IMR-90 (cell line): ENCODE results near the gene CFP. TPM values are rescaled to one million over a fixed set of nuclear protein-coding genes. Genes with fewer than 3 reads are reported as not detected.

ENCODE experiments used
- ATAC-seq: fragments of 200-7000 bp; cut with Tn5 transposase; 2 replicates; pipeline ENCODE4 v1.9.1; 2020; ENCODE audit warnings: low read depth, mild to moderate bottlenecking, moderate library complexity
- BruUV-seq: library from RNA; stranded (reverse); fragments of 400-500 nt; replicated peaks from 2 replicates; lab custom pipeline; 2021; lab: Mats Ljungman, UMichigan
- CTCF ChIA-PET: fragments of 300-600 bp; formaldehyde crosslinking; extraction: SDS; loops from one replicate; lab custom pipeline; 2021; ENCODE audit warnings: antibody characterized with exemption; lab: Yijun Ruan, JAX
- POLR2A ChIA-PET: fragments of 300-600 bp; sonication (Branson Sonifier 250); formaldehyde crosslinking; loops from one replicate; lab custom pipeline; 2022; ENCODE audit warnings: antibody characterized with exemption; ENCODE audit not compliant: unreplicated experiment; lab: Charles Lee
- DNase-seq: peaks from one replicate; pipeline ENCODE4 v3.0.0; 2013
- H2AFZ ChIP-seq: replicated peaks from 2 replicates; pipeline ENCODE3; 2013; ENCODE audit warnings: low read length, mild to moderate bottlenecking; ENCODE audit not compliant: poor library complexity
- H2AK5ac ChIP-seq: 2 replicates; pipeline ENCODE4 v1.6.1; 2013; ENCODE audit warnings: low read depth, low read length, inconsistent platforms
- H2AK9ac ChIP-seq: replicated peaks from 2 replicates; pipeline ENCODE3; 2013; ENCODE audit warnings: mild to moderate bottlenecking, low read depth, low read length, moderate library complexity; ENCODE audit not compliant: poor library complexity
- H2BK120ac ChIP-seq: 2 replicates; pipeline ENCODE4 v1.6.1; 2013; ENCODE audit warnings: low read depth, low read length, inconsistent platforms
- H2BK15ac ChIP-seq: 3 replicates; pipeline ENCODE4 v1.6.1; 2013; ENCODE audit warnings: low read depth, low read length, inconsistent platforms
- H2BK20ac ChIP-seq: 2 replicates; pipeline ENCODE4 v1.6.1; 2013; ENCODE audit warnings: low read depth, mild to moderate bottlenecking, inconsistent platforms, low read length, moderate library complexity
- H2BK5ac ChIP-seq: 2 replicates; pipeline ENCODE4 v1.6.1; 2013; ENCODE audit warnings: mild to moderate bottlenecking, low read depth, low read length, inconsistent platforms; ENCODE audit not compliant: poor library complexity, severe bottlenecking
- H3K14ac ChIP-seq: replicated peaks from 2 replicates; pipeline ENCODE4 v1.6.1; 2013; ENCODE audit warnings: low read depth, low read length, inconsistent platforms
- H3K18ac ChIP-seq: 2 replicates; pipeline ENCODE4 v1.6.1; 2013; ENCODE audit warnings: low read depth, low read length, control low read depth
- H3K23ac ChIP-seq: 2 replicates; pipeline ENCODE4 v1.6.1; 2013; ENCODE audit warnings: low read depth, low read length, inconsistent platforms
- H3K27ac ChIP-seq: 2 replicates; pipeline ENCODE4 v1.5.1; 2013; ENCODE audit warnings: mild to moderate bottlenecking, control low read depth, low read length; ENCODE audit not compliant: insufficient read depth
- H3K27me3 ChIP-seq: 2 replicates; pipeline ENCODE4 v1.6.1; 2013; ENCODE audit warnings: low read length; ENCODE audit not compliant: control insufficient read depth, insufficient read depth
- H3K36me3 ChIP-seq: 2 replicates; pipeline ENCODE4 v1.6.1; 2013; ENCODE audit warnings: low read length, mixed read lengths; ENCODE audit not compliant: control insufficient read depth, insufficient read depth
- H3K4ac ChIP-seq: 2 replicates; pipeline ENCODE4 v1.6.1; 2013; ENCODE audit warnings: low read depth, low read length, inconsistent platforms
- H3K4me1 ChIP-seq: 2 replicates; pipeline ENCODE4 v1.6.1; 2013; ENCODE audit warnings: low read length, mixed read lengths; ENCODE audit not compliant: control insufficient read depth, insufficient read depth
- H3K4me2 ChIP-seq: 2 replicates; pipeline ENCODE4 v1.6.1; 2013; ENCODE audit warnings: low read depth, mild to moderate bottlenecking, control low read depth, low read length, moderate library complexity
- H3K4me3 ChIP-seq: 2 replicates; pipeline ENCODE4 v1.5.1; 2013; ENCODE audit warnings: low read depth, mild to moderate bottlenecking, control low read depth, low read length, moderate library complexity; ENCODE audit not compliant: insufficient read depth
- H3K56ac ChIP-seq: 2 replicates; pipeline ENCODE4 v1.6.1; 2013; ENCODE audit warnings: low read length, inconsistent platforms; ENCODE audit not compliant: insufficient read depth; ENCODE audit errors: extremely low read depth
- H3K79me1 ChIP-seq, 2 experiments: 2 replicates each; pipeline ENCODE4 v1.6.1; 2013; ENCODE audit warnings: low read length in 2 of 2, inconsistent platforms in 1 of 2, low read depth in 1 of 2
- H3K9ac ChIP-seq: 2 replicates; pipeline ENCODE4 v1.6.1; 2013; ENCODE audit warnings: low read depth, low read length, control low read depth
- H3K9me1 ChIP-seq: 2 replicates; pipeline ENCODE4 v1.6.1; 2013; ENCODE audit warnings: low read length, inconsistent platforms; ENCODE audit not compliant: insufficient read depth
- H3K9me3 ChIP-seq: 2 replicates; pipeline ENCODE4 v1.6.1; 2013; ENCODE audit warnings: low read length; ENCODE audit not compliant: control insufficient read depth, insufficient read depth
- H4K20me1 ChIP-seq: 2 replicates; pipeline ENCODE4 v1.6.1; 2013; ENCODE audit warnings: low read length, inconsistent platforms; ENCODE audit not compliant: insufficient read depth
- H4K5ac ChIP-seq: 2 replicates; pipeline ENCODE4 v1.6.1; 2013; ENCODE audit warnings: mild to moderate bottlenecking, low read depth, low read length, control low read depth
- H4K8ac ChIP-seq, 2 experiments: 2 replicates each; pipeline ENCODE4 v1.6.1; 2013; ENCODE audit warnings: low read depth in 2 of 2, low read length in 2 of 2, control low read depth in 1 of 2, inconsistent platforms in 1 of 2
- H4K91ac ChIP-seq: 2 replicates; pipeline ENCODE4 v1.6.1; 2013; ENCODE audit warnings: low read depth, low read length, inconsistent platforms; ENCODE audit not compliant: insufficient read depth
- BHLHE40 ChIP-seq: fragments of 150-350 bp; IDR thresholded peaks from 2 replicates; pipeline ENCODE4 v1.6.1; 2016; ENCODE audit warnings: mild to moderate bottlenecking, low read depth, low read length
- FOS ChIP-seq: fragments of 150-350 bp; IDR thresholded peaks from 2 replicates; pipeline ENCODE4 v1.6.1; 2016; ENCODE audit warnings: low read depth, low read length
- WGBS, 2 experiments: methylation state at CpG; one replicate each; pipeline versions ENCODE4 v1.1.5 to v1.1.7; 2013; ENCODE audit warnings: missing lambda C conversion rate in 2 of 2; ENCODE audit not compliant: insufficient read length in 1 of 2; ENCODE audit errors: extremely low coverage in 2 of 2; 5-methylcytosine and 5-hydroxymethylcytosine counted together
- dilution Hi-C: fragments of 300-500 bp; cut with HindIII; formaldehyde crosslinking; loops from one replicate; pipeline ENCODE4 v1.14.3; 2018; ENCODE audit warnings: low sequenced_read_pairs; ENCODE audit not compliant: unreplicated experiment
- in situ Hi-C: fragments of 300-500 bp; cut with MboI; formaldehyde crosslinking; loops from 3 replicates; pipeline ENCODE4 v1.14.3; 2019; ENCODE audit warnings: low sequenced_read_pairs, inconsistent platforms, mixed read lengths
- intact Hi-C: fragments of 100-400 bp; cut with micrococcal nuclease; formaldehyde crosslinking; loops from 2 replicates; pipeline ENCODE4 v1.10.0; 2022
- polyA plus RNA-seq, 3 experiments: library from polyadenylated mRNA; depleted of rRNA; stranded (reverse); fragments of >200 nt; gene quantifications; 2 replicates each; pipeline ENCODE4 v1.2.3, GENCODE V29; 2012; ENCODE audit warnings: low replicate concordance in 1 of 3
- total RNA-seq: library from RNA; depleted of rRNA; stranded (reverse); fragments of >200 nt; gene quantifications from 2 replicates; pipeline ENCODE4 v1.2.3, GENCODE V29; 2012

CFP gene
- total and polyA plus RNA-seq, 2 of the 4 experiments (the other 2 are of a cell fraction) = under 0.01 to 0.14 TPM

- no peak overlapping the region for H3K4me3 ChIP-seq
- no peak overlapping the region for H2BK20ac ChIP-seq
- no peaks in the 10 kb centered on the region for H3K79me1 ChIP-seq
- H4K8ac ChIP-seq = no peak overlapping the region
- H2BK120ac ChIP-seq = no peak overlapping the region
- no peak overlapping the region for H2AK9ac ChIP-seq
- H3K14ac ChIP-seq = no peak overlapping the region
- peaks cover 8% of the 10 kb centered on the region; the same call in 1 of the 2 replicates for H3K36me3 ChIP-seq
- WGBS, 2 experiments = no CpG with 5 or more reads among the region's 5 CpGs
- no peak overlapping the region for H2BK15ac ChIP-seq
- peaks cover 6% of the 10 kb centered on the region for H3K4me1 ChIP-seq
- BruUV-seq = no TSS peak
- H3K9me1 ChIP-seq = no peaks in the 10 kb centered on the region; the same call in 1 of the 2 replicates
- intact Hi-C loops = no loop called here
- ChIA-PET CTCF (no interaction called here), POLR2A (no interaction called here)
- H3K27ac ChIP-seq = no peak overlapping the region
- H4K5ac ChIP-seq = no peak overlapping the region
- no peak overlapping the region for H3K9ac ChIP-seq
- H3K23ac ChIP-seq = no peak overlapping the region
- H3K27me3 ChIP-seq = no peaks in the 10 kb centered on the region
- no peak overlapping the region for H3K56ac ChIP-seq
- no peak overlapping the region for H2AFZ ChIP-seq
- H3K18ac ChIP-seq = no peak overlapping the region
- no peak overlapping the region for H3K4ac ChIP-seq
- H4K91ac ChIP-seq = no peak overlapping the region
- in situ Hi-C loops = no loop called here
- H2BK5ac ChIP-seq = no peak overlapping the region
- TF ChIP-seq FOS = no peak
- TF ChIP-seq BHLHE40 = no peak
- H4K20me1 ChIP-seq = peaks cover 5% of the 10 kb centered on the region
- no peak overlapping the region for H2AK5ac ChIP-seq
- no peaks in the 10 kb centered on the region for H3K9me3 ChIP-seq
- DNase-seq (no peak), ATAC-seq (no peak)
- dilution Hi-C loops = no loop called here
- H3K4me2 ChIP-seq = no peak overlapping the region
These were observed 38.7 kb downstream of the CFP start for GRCh38 chrX:47590984-47591383.
